AG10803 (cell line): ENCODE data around the gene PRSS22.

Experiments used
- DNase-seq: peaks from one replicate; pipeline ENCODE4 v3.0.0; 2010; ENCODE audit warnings: low read depth
- H3K4me3 ChIP-seq: 2 replicates; pipeline ENCODE4 v1.5.1; 2011; ENCODE audit warnings: mild to moderate bottlenecking, low read length, control low read depth
- CTCF ChIP-seq: conservative IDR thresholded peaks from 2 replicates; pipeline ENCODE4 v1.5.1; 2011; ENCODE audit warnings: mild to moderate bottlenecking, low read length, control low read depth, inconsistent platforms

PRSS22 gene

GRCh38 chr16:2811703-2812471, 46.1 kb downstream of the PRSS22 start:
- no peak for DNase-seq
- TF ChIP-seq CTCF, result no peak
- no peak overlapping the region for H3K4me3 ChIP-seq

- TF ChIP-seq CTCF, result no peak
- DNase-seq, result no peak
- H3K4me3 ChIP-seq, result no peak overlapping the region
Observed at GRCh38 chr16:2810651-2811050, 47.3 kb downstream of the PRSS22 start.

- no peak for TF ChIP-seq CTCF
- DNase-seq, result no peak
- no peak overlapping the region for H3K4me3 ChIP-seq
Observed at GRCh38 chr16:2809149-2809760, 48.7 kb downstream of the PRSS22 start.

GRCh38 chr16:2808181-2808580, 49.8 kb downstream of the PRSS22 start:
- no peak overlapping the region for H3K4me3 ChIP-seq
- no peak for TF ChIP-seq CTCF
- no peak for DNase-seq

GRCh38 chr16:2806286-2806685, 51.7 kb downstream of the PRSS22 start:
- H3K4me3 ChIP-seq, result no peak overlapping the region
- DNase-seq, result no peak
- TF ChIP-seq CTCF, result no peak

GRCh38 chr16:2804728-2805127, 53.2 kb downstream of the PRSS22 start:
- DNase-seq, result no peak
- no peak for TF ChIP-seq CTCF
- H3K4me3 ChIP-seq, result no peak overlapping the region
